CD14-positive monocyte (primary cell): Measurements from ENCODE around the gene ARMC9. TPM values are rescaled to one million over a fixed set of nuclear protein-coding genes. Genes with fewer than 3 reads are reported as not detected.
A peak's percentile ranks its signal among the peaks of the same experiment; 100 is the strongest.

ENCODE experiments used
- DNase-seq, 3 donors: peaks; one replicate each; pipeline ENCODE4 v3.0.0-alpha.2; 2011 to 2022
- H2AFZ ChIP-seq: 2 replicates; pipeline ENCODE4 v1.6.0; 2012; ENCODE audit warnings: mild to moderate bottlenecking, low read depth, low read length, inconsistent platforms; ENCODE audit not compliant: insufficient read depth, poor library complexity, severe bottlenecking
- H3K27ac ChIP-seq, 2 donors: 1 replicate in 1 of 2; 2 replicates in 1 of 2; pipeline ENCODE4 v1.5.1; 2012 to 2013; ENCODE audit warnings: low read length in 2 of 2, control low read depth in 1 of 2, inconsistent platforms in 1 of 2, low read depth in 1 of 2, mild to moderate bottlenecking in 1 of 2
- H3K27me3 ChIP-seq, 2 donors: one replicate each; pipeline versions ENCODE4 v1.6.0 to v1.6.1; 2011 to 2013; ENCODE audit warnings: low read length in 2 of 2; ENCODE audit not compliant: control insufficient read depth in 2 of 2, insufficient read depth in 2 of 2
- H3K36me3 ChIP-seq, 2 donors: replicated peaks in 1 of 2; 1 replicate in 1 of 2; 2 replicates in 1 of 2; pipeline versions ENCODE4 v1.5.1 to v1.6.1; 2012 to 2013; ENCODE audit warnings: low read length in 2 of 2, control low read depth in 1 of 2, inconsistent platforms in 1 of 2, mild to moderate bottlenecking in 1 of 2; ENCODE audit not compliant: insufficient read depth in 2 of 2, control insufficient read depth in 1 of 2
- H3K4me1 ChIP-seq, 2 donors: 1 replicate in 1 of 2; 2 replicates in 1 of 2; pipeline versions ENCODE4 v1.5.1 to v1.6.1; 2012 to 2013; ENCODE audit warnings: low read length in 2 of 2, control low read depth in 1 of 2, inconsistent platforms in 1 of 2, mild to moderate bottlenecking in 1 of 2, moderate library complexity in 1 of 2; ENCODE audit not compliant: insufficient read depth in 2 of 2, control insufficient read depth in 1 of 2
- H3K4me2 ChIP-seq: replicated peaks from 2 replicates; pipeline ENCODE3; 2012; ENCODE audit warnings: low read length, moderate library complexity, mild to moderate bottlenecking; ENCODE audit not compliant: poor library complexity, severe bottlenecking; ENCODE audit errors: extremely low read depth
- H3K4me3 ChIP-seq, 3 experiments: fragments of 200-600 bp in 1 of 3; sonication (generic) in 1 of 3; replicated peaks in 1 of 3; 1 replicate in 2 of 3; 2 replicates in 1 of 3; pipeline ENCODE4 v1.5.1; 2011 to 2013; ENCODE audit warnings: low read length in 3 of 3, mild to moderate bottlenecking in 3 of 3, control low read depth in 2 of 3, low read depth in 2 of 3, inconsistent platforms in 1 of 3, moderate library complexity in 1 of 3
- H3K79me2 ChIP-seq: 2 replicates; pipeline ENCODE4 v1.6.0; 2012; ENCODE audit warnings: mild to moderate bottlenecking, control low read depth, inconsistent platforms, low read length, moderate library complexity; ENCODE audit not compliant: insufficient read depth
- H3K9ac ChIP-seq: 2 replicates; pipeline ENCODE4 v1.6.0; 2017; ENCODE audit warnings: low read length, mild to moderate bottlenecking; ENCODE audit not compliant: insufficient read depth, poor library complexity, severe bottlenecking
- H3K9me3 ChIP-seq, 2 donors: replicated peaks in 1 of 2; 1 replicate in 1 of 2; 2 replicates in 1 of 2; pipeline versions ENCODE4 v1.5.1 to v1.6.1; 2012 to 2013; ENCODE audit warnings: low read length in 2 of 2, control low read depth in 1 of 2; ENCODE audit not compliant: control insufficient read depth in 1 of 2, insufficient read depth in 1 of 2
- H4K20me1 ChIP-seq: 2 replicates; pipeline ENCODE4 v1.6.0; 2012; ENCODE audit warnings: mild to moderate bottlenecking, low read length, control low read depth, moderate library complexity; ENCODE audit not compliant: insufficient read depth
- H3K27ac Mint-ChIP-seq, 7 donors: one replicate each; pipeline ENCODE4 v1.8.0; 2020; ENCODE audit warnings: mild to moderate bottlenecking in 7 of 7, mixed read lengths in 7 of 7, moderate library complexity in 6 of 7, inconsistent platforms in 2 of 7
- H3K27me3 Mint-ChIP-seq, 3 donors: one replicate each; pipeline ENCODE4 v1.8.0; 2021 to 2022; ENCODE audit warnings: low read depth in 3 of 3, mild to moderate bottlenecking in 3 of 3, mixed read lengths in 3 of 3, moderate library complexity in 3 of 3, inconsistent platforms in 1 of 3
- H3K36me3 Mint-ChIP-seq, 2 donors: one replicate each; pipeline ENCODE4 v1.8.0; 2020; ENCODE audit warnings: mixed read lengths in 2 of 2, inconsistent platforms in 1 of 2, mild to moderate bottlenecking in 1 of 2
- H3K4me1 Mint-ChIP-seq: one replicate; pipeline ENCODE4 v1.8.0; 2020; ENCODE audit warnings: mild to moderate bottlenecking, mixed read lengths
- H3K4me3 Mint-ChIP-seq, 2 donors: one replicate each; pipeline ENCODE4 v1.8.0; 2020; ENCODE audit warnings: mild to moderate bottlenecking in 2 of 2, mixed read lengths in 2 of 2, moderate library complexity in 1 of 2
- H3K9me3 Mint-ChIP-seq, 7 donors: one replicate each; pipeline ENCODE4 v1.8.0; 2020 to 2022; ENCODE audit warnings: mixed read lengths in 7 of 7, mild to moderate bottlenecking in 6 of 7, moderate library complexity in 6 of 7, inconsistent platforms in 2 of 7
- CTCF ChIP-seq: fragments of 200-600 bp; IDR thresholded peaks from one replicate; pipeline ENCODE4 v1.8.0; 2022; ENCODE audit warnings: antibody characterized with exemption, mild to moderate bottlenecking
- WGBS: methylation state at CpG from one replicate; pipeline ENCODE4 v1.1.5; 2013; ENCODE audit warnings: missing lambda C conversion rate; ENCODE audit not compliant: insufficient coverage; 5-methylcytosine and 5-hydroxymethylcytosine counted together
- intact Hi-C, 2 donors: fragments of 100-400 bp; cut with micrococcal nuclease; formaldehyde crosslinking; loops; one replicate each; pipeline versions ENCODE4 v1.15.0 to v1.15.1; 2023
- polyA plus RNA-seq, 3 donors: library from polyadenylated mRNA; depleted of rRNA in 1 of 3; unstranded in 2 of 3; stranded (reverse) in 1 of 3; fragments of 300-500 nt in 2 of 3; fragments of >200 nt in 1 of 3; fragmentation: Illumina TruSeq in 2 of 3; gene quantifications; 1 replicate in 2 of 3; 2 replicates in 1 of 3; pipeline ENCODE4 v1.2.3, GENCODE V29; 2012 to 2021

The ARMC9 gene
- polyA plus RNA-seq, 3 donors = 0.07 to 0.27 TPM; not detected in 1

GRCh38 chr2:231360401-231360800, 162.0 kb downstream of the ARMC9 start:
- peaks cover 0 to 3% (median 0%) of the 10 kb centered on the region in 3 donors for H3K27me3 Mint-ChIP-seq
- intact Hi-C loops = no loop called here
- Histone ChIP-seq H3K9me3 (peaks cover 0 to 5% of the 10 kb centered on the region in 2 donors), H3K4me1 (peaks cover 34 to 37% of the 10 kb centered on the region in 2 donors), H3K27me3 (no peaks in the 10 kb centered on the region), H3K9ac (no peak overlapping the region), H4K20me1 (no peaks in the 10 kb centered on the region), H3K4me2 (no peak overlapping the region), H3K4me3 (no peak overlapping the region), H3K36me3 (no peaks in the 10 kb centered on the region), H3K79me2 (no peaks in the 10 kb centered on the region), H3K27ac (no peak overlapping the region), H2AFZ (no peak overlapping the region)
- 90% methylated on average over 10 of the region's 11 CpGs for WGBS
- no peak for TF ChIP-seq CTCF
- peaks cover 0 to 7% (median 3%) of the 10 kb centered on the region in 7 donors for H3K9me3 Mint-ChIP-seq
- no peak for DNase-seq
- H3K4me1 Mint-ChIP-seq = peaks cover 36% of the 10 kb centered on the region
- no peak overlapping the region for H3K27ac Mint-ChIP-seq
- no peaks in the 10 kb centered on the region for H3K36me3 Mint-ChIP-seq
- H3K4me3 Mint-ChIP-seq = no peak overlapping the region

GRCh38 chr2:231360881-231361371, 162.5 kb downstream of the ARMC9 start:
- Histone ChIP-seq H3K4me2 (no peak overlapping the region), H3K4me3 (no peak overlapping the region), H2AFZ (no peak overlapping the region), H3K27me3 (no peaks in the 10 kb centered on the region), H3K4me1 (peaks cover 34 to 37% of the 10 kb centered on the region in 2 donors), H3K36me3 (no peaks in the 10 kb centered on the region), H4K20me1 (no peaks in the 10 kb centered on the region), H3K9ac (no peak overlapping the region), H3K9me3 (peaks cover 0 to 5% of the 10 kb centered on the region in 2 donors), H3K79me2 (no peaks in the 10 kb centered on the region), H3K27ac (no peak overlapping the region)
- TF ChIP-seq CTCF = no peak
- Mint-ChIP-seq H3K9me3 (peaks cover 0 to 7% (median 3%) of the 10 kb centered on the region in 7 donors), H3K27me3 (peaks cover 0 to 3% (median 0%) of the 10 kb centered on the region in 3 donors), H3K36me3 (no peaks in the 10 kb centered on the region), H3K4me3 (no peak overlapping the region), H3K4me1 (peaks cover 37% of the 10 kb centered on the region), H3K27ac (peak overlapping the region in 4 of 7 donors; percentile 28 to 76 (median 56))
- peak; percentile 37 to 58 (median 52) for DNase-seq
- 95% methylated on average over 10 of the region's 13 CpGs for whole genome bisulfite sequencing
- intact Hi-C loops = no loop called here
